CD4-positive, alpha-beta T cell treated with Interleukin-6 for 4 hours (primary cell): Measurements from ENCODE around the gene REPS1.
"Not testable (repeated sequence)": the region's sequence is repeated elsewhere in the genome, so short reads cannot be mapped to it uniquely, and the experiment has no call there.

Experiments used
- DNase-seq: peaks from one replicate; pipeline ENCODE4 v3.0.0-alpha.2; 2020; ENCODE audit warnings: mixed read lengths

Gene REPS1

DNA sequence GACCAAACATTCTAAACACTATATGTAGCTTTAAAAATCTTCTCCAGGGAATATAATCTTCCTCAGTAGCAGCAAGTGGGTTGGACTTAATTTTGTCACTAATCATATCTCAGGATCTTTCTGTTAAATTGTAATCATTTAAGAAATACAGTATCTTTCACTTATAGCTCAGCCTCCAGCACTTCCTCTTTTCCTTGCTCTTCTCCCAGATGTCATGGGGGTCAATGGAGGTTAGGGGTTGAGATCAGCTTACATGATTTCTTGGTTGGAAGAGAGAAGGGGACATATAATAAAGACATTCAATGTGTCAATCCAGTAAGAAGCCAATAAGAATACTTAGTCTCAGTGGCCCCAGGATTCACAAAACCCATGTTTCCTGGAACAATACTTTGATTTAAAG is 15.7 kb upstream of the REPS1 start:
- DNase-seq: no peak

DNA sequence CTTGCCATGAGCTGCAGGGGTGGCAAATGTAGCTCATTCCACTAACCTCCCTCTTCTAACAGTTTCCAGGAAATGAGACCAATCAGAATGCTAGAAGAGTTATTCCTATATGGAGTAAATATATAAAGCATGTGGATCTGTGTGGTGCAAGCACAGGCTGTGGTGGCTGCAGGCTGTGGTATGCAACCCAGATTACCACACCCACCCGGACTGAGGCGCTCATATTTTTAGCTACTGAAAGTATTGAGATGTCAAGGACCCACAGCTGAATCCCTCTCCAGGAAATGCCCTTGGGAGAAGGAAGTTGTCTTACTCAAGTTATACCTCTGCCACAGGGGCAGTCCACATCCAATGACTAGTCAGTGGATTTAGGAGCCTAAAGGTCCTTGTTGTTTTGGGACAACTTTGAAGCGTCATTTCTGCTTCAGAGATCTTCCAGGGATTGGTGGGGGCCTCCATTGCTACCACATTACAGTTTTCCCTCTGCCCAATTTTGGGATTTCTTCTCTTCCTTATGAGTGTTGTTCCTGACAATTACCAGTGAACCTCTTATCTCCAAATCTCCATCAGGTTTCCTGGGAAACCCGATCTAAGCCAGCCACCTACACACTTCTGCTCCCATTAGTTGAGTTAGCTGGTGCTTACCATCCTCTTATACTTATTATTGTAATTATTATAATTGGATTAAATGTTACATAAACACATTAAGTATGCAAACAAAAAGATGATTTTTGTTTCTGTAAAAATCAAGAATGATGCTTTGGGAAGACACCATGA is 12.1 kb upstream of the REPS1 start:
- no peak for DNase-seq

GRCh38 chr6:138997136-138997535 is 9.1 kb upstream of the REPS1 start:
- DNase-seq: no peak

DNA sequence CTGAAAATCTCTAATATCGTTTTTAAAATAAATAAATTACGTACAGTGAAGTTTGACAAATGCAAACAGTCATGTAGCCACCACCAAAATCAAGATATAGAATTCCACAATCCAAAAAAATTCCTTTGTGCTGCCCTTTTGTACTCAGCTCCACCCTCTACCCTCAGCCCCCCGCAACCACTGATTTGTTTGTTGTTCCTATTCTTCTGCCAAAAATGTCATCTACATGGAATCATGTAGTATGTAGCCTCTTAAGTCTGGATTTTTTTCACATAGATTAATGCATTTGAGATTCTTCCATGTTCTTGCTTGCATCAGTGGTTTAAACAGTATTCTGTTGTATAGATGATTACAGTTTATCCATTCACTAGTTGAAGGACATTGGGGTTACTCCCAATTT is 8.5 kb upstream of the REPS1 start:
- no peak for DNase-seq

DNA sequence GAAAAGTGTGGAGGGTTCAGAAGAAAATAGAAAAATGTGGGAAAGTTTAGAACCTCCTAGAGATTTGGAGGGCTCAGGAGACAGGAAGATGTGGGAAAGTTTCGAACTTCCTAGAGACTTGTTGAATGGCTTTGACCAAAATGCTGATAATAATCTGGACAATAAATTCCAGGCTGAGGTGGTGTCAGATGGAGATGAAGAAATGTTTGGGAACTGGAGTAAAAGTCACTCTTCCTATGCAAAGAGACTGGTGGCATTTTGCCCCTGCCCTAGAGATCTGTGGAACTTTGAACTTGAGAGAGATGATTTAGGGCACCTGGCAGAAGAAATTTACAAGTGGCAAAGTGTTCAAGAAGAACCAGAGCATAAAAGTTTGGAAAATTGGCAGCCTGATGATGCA is 5.4 kb upstream of the REPS1 start:
- DNase-seq: not testable (repeated sequence)

- DNase-seq: not testable (repeated sequence)
These were observed 4.9 kb upstream of the REPS1 start for GRCh38 chr6:138992965-138993364.

- no peak for DNase-seq
These were observed 3.2 kb upstream of the REPS1 start for GRCh38 chr6:138991206-138991605.

DNA sequence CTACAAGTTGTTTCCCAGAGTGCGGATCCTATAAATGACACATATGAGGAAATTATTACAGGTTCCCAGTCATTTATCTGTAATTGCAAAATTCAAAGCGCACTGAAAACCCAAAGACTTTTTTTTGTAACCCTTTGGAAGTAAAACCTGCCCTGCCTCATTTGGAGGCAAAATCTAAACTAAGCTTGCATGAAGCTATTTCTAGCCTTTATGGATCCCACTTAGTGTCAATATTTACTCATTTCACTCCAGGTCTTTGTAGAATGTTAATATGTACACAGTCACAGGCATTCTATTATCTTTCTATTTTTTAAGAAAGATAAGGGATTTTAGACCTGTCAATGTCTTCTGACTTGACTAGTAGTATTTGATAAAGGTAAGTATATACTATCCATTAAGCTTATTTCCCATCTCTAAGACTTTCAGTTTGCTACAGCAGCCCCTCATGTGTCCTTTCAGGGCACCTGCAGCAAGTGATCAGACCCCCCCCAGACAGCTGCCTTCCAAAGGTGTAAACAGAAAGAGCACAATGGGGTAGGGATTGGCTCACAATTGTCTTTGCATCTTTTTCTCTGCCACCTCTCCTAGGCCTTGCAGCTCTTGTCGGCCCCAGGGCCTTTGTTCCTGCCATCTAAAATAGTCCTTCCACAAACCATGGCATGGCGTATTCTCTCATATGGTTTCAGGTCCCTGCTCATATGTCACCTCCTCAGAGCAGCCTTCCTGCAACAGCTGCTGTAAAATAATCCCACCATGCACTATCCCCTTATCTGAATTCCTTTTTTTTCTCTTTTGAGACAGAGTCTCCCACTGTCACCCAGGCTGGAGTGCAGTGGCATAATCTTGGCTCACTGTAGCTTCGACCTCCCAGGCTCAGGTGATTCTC is 1.3 kb upstream of the REPS1 start:
- no peak for DNase-seq

DNA sequence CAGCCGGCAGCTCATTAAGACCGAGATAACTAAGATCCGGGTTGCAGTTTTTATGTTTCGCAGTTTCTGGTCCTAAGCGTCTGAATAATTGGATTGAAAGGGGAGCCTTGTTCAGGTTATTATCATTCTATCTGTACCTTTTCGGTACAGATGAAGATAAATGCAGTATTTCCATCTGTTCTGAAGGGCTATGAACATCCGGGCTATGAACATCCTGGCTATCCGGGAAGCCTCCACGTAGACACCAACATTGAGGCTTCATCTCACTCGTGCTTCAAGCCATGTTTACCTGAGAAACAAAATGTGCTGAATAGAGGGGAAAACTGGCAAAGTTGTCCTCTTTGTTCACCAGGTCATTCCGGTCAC is 399 bp upstream of the REPS1 start:
- no peak for DNase-seq

DNA sequence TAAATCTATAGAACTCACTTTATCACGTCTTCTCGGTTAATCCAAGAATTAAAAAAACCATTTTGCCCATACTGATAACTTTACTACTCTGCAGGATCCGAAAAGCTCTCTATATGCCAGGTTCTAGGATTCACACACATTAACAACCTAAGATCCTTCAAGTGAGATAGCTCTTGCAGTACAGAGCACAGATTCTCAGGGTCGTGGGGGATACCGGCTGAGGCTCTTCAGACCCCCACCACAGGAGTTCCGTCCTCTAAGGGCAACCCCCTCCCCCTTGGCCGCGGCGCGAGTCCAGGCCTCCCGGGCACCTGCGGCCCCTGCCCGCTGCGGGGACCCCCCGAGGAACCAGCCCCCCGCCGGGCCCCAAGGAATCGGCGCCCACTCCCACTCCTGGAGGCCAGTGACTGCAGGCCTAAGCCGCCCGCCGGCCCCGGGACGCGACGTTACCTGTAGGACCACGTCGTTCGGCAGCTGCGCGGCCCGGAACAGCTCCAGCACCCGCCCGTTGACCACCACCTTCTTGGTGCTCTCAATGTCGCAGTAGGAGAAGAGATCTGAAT is 892 bp downstream of the REPS1 start:
- peak; percentile 5 for DNase-seq

GRCh38 chr6:138986578-138986977 is 1.5 kb downstream of the REPS1 start:
- no peak for DNase-seq

GRCh38 chr6:138981416-138981815 is 6.6 kb downstream of the REPS1 start:
- no peak for DNase-seq

DNA sequence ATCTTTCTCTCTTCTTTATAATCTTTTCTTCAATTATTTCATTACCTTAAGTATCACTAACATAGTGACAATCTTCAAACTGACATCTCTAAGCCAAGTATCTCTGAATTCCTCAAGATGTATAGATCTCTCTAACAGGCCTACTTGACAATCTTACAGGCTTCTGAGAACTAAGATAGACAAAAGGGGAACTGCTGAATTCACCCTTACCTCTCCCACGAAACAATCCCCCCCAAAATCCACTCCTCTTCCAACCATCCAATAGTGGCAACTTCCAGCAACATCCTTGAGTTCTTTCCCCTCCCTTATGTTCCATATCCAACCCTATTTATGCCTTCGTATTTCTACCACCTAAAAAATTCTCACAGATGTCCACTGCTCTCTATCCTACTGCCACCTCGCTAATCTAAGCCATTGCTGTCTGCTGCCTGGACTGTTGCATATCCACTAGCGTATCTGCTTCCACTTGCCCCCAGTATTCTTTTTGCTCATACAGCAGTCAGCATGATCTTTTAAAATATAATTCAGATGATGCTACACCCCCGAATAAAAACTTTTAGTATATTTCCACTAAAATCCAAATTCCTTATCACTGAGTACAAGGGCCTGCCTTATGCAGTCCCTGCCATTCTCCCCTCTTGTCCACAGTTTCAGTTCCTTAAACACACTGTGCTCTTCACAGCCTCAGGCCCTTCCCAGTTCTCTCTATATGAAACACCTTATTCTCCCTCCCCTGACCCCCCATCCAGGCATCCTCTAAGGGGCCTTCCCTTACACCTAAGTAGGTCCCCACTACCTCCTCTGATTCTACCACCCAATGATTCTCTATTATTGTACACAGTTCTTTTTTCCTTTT is 8.0 kb downstream of the REPS1 start:
- no peak for DNase-seq

- DNase-seq: no peak
These were observed 8.7 kb downstream of the REPS1 start for GRCh38 chr6:138979365-138979764.

DNA sequence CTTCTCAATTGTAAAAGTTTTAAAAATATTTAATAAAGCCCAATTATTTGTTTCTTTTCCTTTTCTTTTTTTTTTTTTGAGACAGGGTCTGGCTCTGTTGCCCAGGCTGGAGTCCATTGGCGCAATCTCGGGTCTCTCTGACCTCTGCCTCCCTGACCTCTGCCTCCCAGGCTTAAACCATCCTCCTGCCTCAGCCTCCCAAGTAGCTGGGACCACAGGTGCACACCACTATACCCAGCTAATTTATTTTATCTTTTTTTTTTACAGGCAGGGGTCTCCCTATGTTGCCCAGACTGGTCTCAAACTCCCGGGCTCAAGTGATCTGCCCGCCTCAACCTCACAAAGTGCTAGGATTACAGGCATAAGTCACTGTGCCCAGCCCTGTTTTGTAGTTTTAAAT is 9.8 kb downstream of the REPS1 start:
- DNase-seq: no peak

DNA sequence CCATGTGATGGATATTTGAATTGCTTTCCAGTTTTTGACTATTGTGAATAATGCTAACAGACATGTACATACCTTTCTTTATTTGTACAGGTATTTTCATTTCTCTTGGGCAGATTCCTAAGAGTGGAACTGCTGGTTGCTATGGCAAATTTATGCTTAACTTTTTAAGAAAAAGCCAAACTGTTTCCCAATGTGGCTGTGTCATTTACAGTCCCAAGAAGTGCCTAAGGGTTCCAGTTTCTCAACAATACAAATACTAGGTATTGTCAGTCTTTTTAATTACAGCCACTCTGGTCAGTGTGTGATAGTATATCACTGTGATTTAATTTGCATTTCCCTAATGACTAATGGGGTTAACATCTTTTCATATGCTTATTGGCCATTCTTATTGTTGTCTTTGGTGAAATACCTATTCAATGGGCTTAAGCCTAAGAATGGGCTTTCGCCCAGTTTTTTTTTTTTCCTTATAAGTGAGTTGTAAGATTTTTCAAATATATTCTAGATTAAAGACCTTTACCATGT is 10.3 kb downstream of the REPS1 start:
- DNase-seq: no peak

DNA sequence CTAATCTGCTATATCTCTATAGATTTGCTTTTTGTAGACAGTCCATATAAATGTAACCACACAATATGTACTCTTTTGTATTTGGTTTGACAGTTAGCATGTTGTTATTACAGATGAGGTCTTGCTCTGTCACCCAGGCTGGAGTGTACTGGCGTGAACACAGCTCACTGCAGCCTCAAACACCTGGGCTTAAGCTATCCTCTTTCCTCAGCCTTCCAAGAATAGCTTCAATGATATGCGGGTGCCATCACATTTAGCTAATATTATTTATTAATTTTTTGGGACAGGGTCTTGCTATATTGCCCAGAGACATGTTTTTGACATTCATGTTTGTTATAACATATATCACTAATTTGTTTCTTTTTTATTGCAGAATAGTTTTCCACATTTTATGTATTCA is 10.8 kb downstream of the REPS1 start:
- no peak for DNase-seq

DNA sequence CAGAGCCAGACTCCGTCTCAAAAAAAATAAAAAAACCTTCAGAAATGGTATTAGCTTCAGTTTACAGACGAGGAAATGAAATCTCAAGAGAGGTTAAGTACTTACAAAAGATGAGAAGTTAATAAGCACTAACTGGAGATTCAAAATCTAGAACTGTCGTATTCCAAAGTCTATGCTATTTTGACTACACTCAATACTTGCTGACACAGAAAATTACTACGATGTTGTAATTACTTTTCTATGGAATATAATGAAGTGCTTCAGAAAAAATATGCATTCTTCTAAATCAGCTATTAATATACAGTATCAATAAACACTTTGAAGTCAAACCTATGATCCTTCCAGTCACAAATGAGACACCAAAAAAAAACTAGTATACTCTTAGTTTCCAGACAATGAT is 12.2 kb downstream of the REPS1 start:
- DNase-seq: no peak

DNA sequence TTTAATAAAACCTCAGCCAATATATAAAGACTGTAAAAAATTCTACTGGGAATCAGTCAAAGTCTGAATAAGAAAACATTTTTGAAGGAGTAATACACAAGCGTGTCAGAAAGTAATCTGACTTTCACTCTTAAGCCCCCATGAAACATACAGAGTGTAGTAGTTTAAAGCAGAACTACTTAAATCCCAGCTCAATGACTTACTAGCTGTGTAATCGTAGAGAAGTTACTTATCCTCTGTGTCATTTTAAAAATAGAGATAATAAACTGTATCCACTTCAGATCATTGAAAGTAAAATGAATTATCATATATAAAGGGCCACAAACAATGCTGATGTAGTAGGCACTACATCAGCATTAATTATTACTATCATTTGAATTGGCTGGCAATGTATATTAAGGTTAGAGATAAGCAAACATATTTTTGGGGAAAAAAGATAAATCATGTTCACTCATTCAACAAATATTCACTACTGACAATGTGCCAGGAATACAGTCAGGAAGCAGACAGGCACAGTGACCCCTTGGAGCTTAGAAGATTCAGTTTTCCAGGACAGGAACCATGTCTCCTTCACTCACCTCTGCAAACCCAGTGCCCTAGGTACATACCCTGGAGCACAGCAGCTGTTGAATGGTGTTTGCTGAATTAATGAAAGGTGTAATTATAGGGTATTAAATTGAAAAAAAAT is 14.4 kb downstream of the REPS1 start:
- no peak for DNase-seq

DNA sequence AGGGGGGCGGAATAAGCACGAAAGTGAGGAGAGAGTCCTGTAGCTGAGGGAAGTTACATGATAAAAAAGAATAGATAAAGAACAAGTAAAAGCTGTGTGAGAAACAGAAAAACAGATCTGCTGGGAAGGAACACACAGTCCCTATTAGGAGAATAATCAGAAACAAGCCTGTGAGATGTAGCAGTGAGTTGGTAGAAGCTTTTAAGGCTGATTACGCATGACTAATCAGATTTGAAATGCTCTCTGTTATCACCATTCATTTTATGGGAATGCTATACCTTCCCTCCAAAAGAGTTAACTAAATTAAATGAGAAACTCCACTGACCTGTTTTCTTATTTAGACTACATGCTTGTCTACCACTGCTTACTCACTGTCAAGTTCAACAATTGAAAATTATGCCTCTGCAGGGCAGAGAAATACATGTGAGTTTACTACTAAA is 15.8 kb downstream of the REPS1 start:
- no peak for DNase-seq

GRCh38 chr6:138971601-138972000 is 16.5 kb downstream of the REPS1 start:
- DNase-seq: no peak

- DNase-seq: peak; percentile 23
These were observed 17.1 kb downstream of the REPS1 start for GRCh38 chr6:138970856-138971425.
